ENCODE measurements around the gene GYG2.
A peak's percentile ranks its signal among the peaks of the same experiment; 100 is the strongest.

Gene GYG2

GRCh38 chrX:2820136-2820771, 8.5 kb upstream of the GYG2 start:
- H4K8ac ChIP-seq (ENCODE audit: low read depth, low read length) = no peak overlapping the region
- no peak overlapping the region for H2BK120ac ChIP-seq (ENCODE audit: low read depth, low read length)
- no peak overlapping the region for H3K14ac ChIP-seq (ENCODE audit: low read length)
- no peaks in the 10 kb centered on the region for H3K4me1 ChIP-seq (ENCODE audit: control insufficient read depth in 2 of 2, insufficient read depth in 1 of 2, low read depth in 1 of 2, low read length in 2 of 2)
- no peak for DNase-seq (ENCODE audit: low spot score)
- H3K9ac ChIP-seq (ENCODE audit: low read depth, low read length, poor library complexity) = no peak overlapping the region
- H2AFZ ChIP-seq (ENCODE audit: low read length) = peak overlapping the region; percentile 69
- WGBS, 2 donors (ENCODE audit: extremely low coverage in 2 of 2, insufficient read length in 2 of 2, insufficient replicate concordance in 1 of 2) = no CpG with 5 or more reads among the region's 8 CpGs
- H3K27ac ChIP-seq (replicated peaks; ENCODE audit: low read length) = no peak overlapping the region
- no peak overlapping the region for H3K4ac ChIP-seq (ENCODE audit: low read length)
- H3K27me3 ChIP-seq (ENCODE audit: control insufficient read depth in 3 of 3, insufficient read depth in 3 of 3, low read depth in 1 of 3, low read length in 3 of 3) = no peaks in the 10 kb centered on the region
- no peak overlapping the region for H2BK15ac ChIP-seq (ENCODE audit: low read length)
- H3K23ac ChIP-seq (ENCODE audit: low read depth, low read length, poor library complexity) = no peak overlapping the region
- no peak overlapping the region for H4K91ac ChIP-seq (ENCODE audit: low read depth, low read length, poor library complexity)
- H3K9me3 ChIP-seq (replicated peaks in 1 of 2; ENCODE audit: control insufficient read depth in 2 of 2, insufficient read depth in 1 of 2, low read depth in 1 of 2, low read length in 2 of 2) = no peaks in the 10 kb centered on the region
- H2AK5ac ChIP-seq (ENCODE audit: low read depth, low read length) = no peak overlapping the region
- no peak overlapping the region for H3K18ac ChIP-seq (ENCODE audit: low read length)
- no peaks in the 10 kb centered on the region for H3K36me3 ChIP-seq (replicated peaks in 1 of 2; ENCODE audit: control insufficient read depth in 2 of 2, insufficient read depth in 2 of 2, low read length in 2 of 2)
- no peak overlapping the region for H3K4me2 ChIP-seq (ENCODE audit: insufficient read depth, low read length, poor library complexity, severe bottlenecking)
- H3K79me1 ChIP-seq (ENCODE audit: low read depth, low read length) = no peaks in the 10 kb centered on the region
- no peak overlapping the region for H2BK5ac ChIP-seq (ENCODE audit: low read length)
- H3K4me3 ChIP-seq (ENCODE audit: low read length in 2 of 2) = no peak overlapping the region
- H2BK12ac ChIP-seq (ENCODE audit: low read length) = no peak overlapping the region

- Histone ChIP-seq H3K4me3 (ENCODE audit: low read length in 2 of 2) (no peak overlapping the region), H4K8ac (ENCODE audit: low read depth, low read length) (no peak overlapping the region), H2BK12ac (ENCODE audit: low read length) (no peak overlapping the region), H3K23ac (ENCODE audit: low read depth, low read length, poor library complexity) (no peak overlapping the region), H2BK120ac (ENCODE audit: low read depth, low read length) (no peak overlapping the region), H3K18ac (ENCODE audit: low read length) (no peak overlapping the region), H3K9me3 (replicated peaks in 1 of 2; ENCODE audit: control insufficient read depth in 2 of 2, insufficient read depth in 1 of 2, low read depth in 1 of 2, low read length in 2 of 2) (no peaks in the 10 kb centered on the region), H3K4ac (ENCODE audit: low read length) (no peak overlapping the region), H3K14ac (ENCODE audit: low read length) (no peak overlapping the region), H4K91ac (ENCODE audit: low read depth, low read length, poor library complexity) (no peak overlapping the region), H3K9ac (ENCODE audit: low read depth, low read length, poor library complexity) (no peak overlapping the region), H2BK5ac (ENCODE audit: low read length) (no peak overlapping the region), H3K79me1 (ENCODE audit: low read depth, low read length) (no peaks in the 10 kb centered on the region), H3K4me1 (ENCODE audit: control insufficient read depth in 2 of 2, insufficient read depth in 1 of 2, low read depth in 1 of 2, low read length in 2 of 2) (peaks cover 3 to 4% of the 10 kb centered on the region in 2 donors), H3K27ac (replicated peaks; ENCODE audit: low read length) (no peak overlapping the region), H2AFZ (ENCODE audit: low read length) (no peak overlapping the region), H3K27me3 (ENCODE audit: control insufficient read depth in 3 of 3, insufficient read depth in 3 of 3, low read depth in 1 of 3, low read length in 3 of 3) (no peaks in the 10 kb centered on the region), H2AK5ac (ENCODE audit: low read depth, low read length) (no peak overlapping the region), H3K36me3 (replicated peaks in 1 of 2; ENCODE audit: control insufficient read depth in 2 of 2, insufficient read depth in 2 of 2, low read length in 2 of 2) (no peaks in the 10 kb centered on the region), H3K4me2 (ENCODE audit: insufficient read depth, low read length, poor library complexity, severe bottlenecking) (no peak overlapping the region), H2BK15ac (ENCODE audit: low read length) (no peak overlapping the region)
- no peak for DNase-seq (ENCODE audit: low spot score)
- no CpG with 5 or more reads among the region's 13 CpGs for WGBS, 2 donors (ENCODE audit: extremely low coverage in 2 of 2, insufficient read length in 2 of 2, insufficient replicate concordance in 1 of 2)
Measured at GRCh38 chrX:2823795-2824386, 4.8 kb upstream of the GYG2 start.

- Histone ChIP-seq H3K36me3 (replicated peaks in 1 of 2; ENCODE audit: control insufficient read depth in 2 of 2, insufficient read depth in 2 of 2, low read length in 2 of 2) (no peaks in the 10 kb centered on the region), H3K27ac (replicated peaks; ENCODE audit: low read length) (no peak overlapping the region), H3K79me1 (ENCODE audit: low read depth, low read length) (no peaks in the 10 kb centered on the region), H2AK5ac (ENCODE audit: low read depth, low read length) (no peak overlapping the region), H3K4ac (ENCODE audit: low read length) (no peak overlapping the region), H3K9me3 (replicated peaks in 1 of 2; ENCODE audit: control insufficient read depth in 2 of 2, insufficient read depth in 1 of 2, low read depth in 1 of 2, low read length in 2 of 2) (no peaks in the 10 kb centered on the region), H2BK15ac (ENCODE audit: low read length) (no peak overlapping the region), H2BK12ac (ENCODE audit: low read length) (no peak overlapping the region), H4K91ac (ENCODE audit: low read depth, low read length, poor library complexity) (no peak overlapping the region), H3K9ac (ENCODE audit: low read depth, low read length, poor library complexity) (no peak overlapping the region), H3K18ac (ENCODE audit: low read length) (no peak overlapping the region), H3K23ac (ENCODE audit: low read depth, low read length, poor library complexity) (no peak overlapping the region), H2AFZ (ENCODE audit: low read length) (no peak overlapping the region), H3K4me2 (ENCODE audit: insufficient read depth, low read length, poor library complexity, severe bottlenecking) (no peak overlapping the region), H2BK120ac (ENCODE audit: low read depth, low read length) (no peak overlapping the region), H3K27me3 (ENCODE audit: control insufficient read depth in 3 of 3, insufficient read depth in 3 of 3, low read depth in 1 of 3, low read length in 3 of 3) (no peaks in the 10 kb centered on the region), H3K4me1 (ENCODE audit: control insufficient read depth in 2 of 2, insufficient read depth in 1 of 2, low read depth in 1 of 2, low read length in 2 of 2) (peaks cover 4 to 6% of the 10 kb centered on the region in 2 donors), H2BK5ac (ENCODE audit: low read length) (no peak overlapping the region), H4K8ac (ENCODE audit: low read depth, low read length) (no peak overlapping the region), H3K14ac (ENCODE audit: low read length) (no peak overlapping the region), H3K4me3 (ENCODE audit: low read length in 2 of 2) (no peak overlapping the region)
- no peak for DNase-seq (ENCODE audit: low spot score)
Measured at GRCh38 chrX:2824886-2825285, 3.8 kb upstream of the GYG2 start.

- peak; percentile 52 for DNase-seq (ENCODE audit: low spot score)
- Histone ChIP-seq H2AFZ (ENCODE audit: low read length) (peak overlapping the region; percentile 92), H2BK5ac (ENCODE audit: low read length) (no peak overlapping the region), H3K9me3 (replicated peaks in 1 of 2; ENCODE audit: control insufficient read depth in 2 of 2, insufficient read depth in 1 of 2, low read depth in 1 of 2, low read length in 2 of 2) (peaks cover 0 to 16% of the 10 kb centered on the region in 2 donors), H3K18ac (ENCODE audit: low read length) (peak overlapping the region; percentile 92), H3K4ac (ENCODE audit: low read length) (no peak overlapping the region), H3K79me1 (ENCODE audit: low read depth, low read length) (no peaks in the 10 kb centered on the region), H2BK120ac (ENCODE audit: low read depth, low read length) (no peak overlapping the region), H4K91ac (ENCODE audit: low read depth, low read length, poor library complexity) (no peak overlapping the region), H2AK5ac (ENCODE audit: low read depth, low read length) (no peak overlapping the region), H2BK12ac (ENCODE audit: low read length) (no peak overlapping the region), H3K4me2 (ENCODE audit: insufficient read depth, low read length, poor library complexity, severe bottlenecking) (peak overlapping the region; percentile 73), H3K27me3 (ENCODE audit: control insufficient read depth in 3 of 3, insufficient read depth in 3 of 3, low read depth in 1 of 3, low read length in 3 of 3) (no peaks in the 10 kb centered on the region), H3K4me3 (ENCODE audit: low read length in 2 of 2) (peak overlapping the region; percentile 64 to 84), H3K4me1 (ENCODE audit: control insufficient read depth in 2 of 2, insufficient read depth in 1 of 2, low read depth in 1 of 2, low read length in 2 of 2) (peaks cover 5 to 15% of the 10 kb centered on the region in 2 donors), H3K36me3 (replicated peaks in 1 of 2; ENCODE audit: control insufficient read depth in 2 of 2, insufficient read depth in 2 of 2, low read length in 2 of 2) (peaks cover 0 to 32% of the 10 kb centered on the region in 2 donors), H2BK15ac (ENCODE audit: low read length) (no peak overlapping the region), H3K9ac (ENCODE audit: low read depth, low read length, poor library complexity) (peak overlapping the region; percentile 88), H3K27ac (replicated peaks; ENCODE audit: low read length) (no peak overlapping the region), H3K14ac (ENCODE audit: low read length) (no peak overlapping the region), H4K8ac (ENCODE audit: low read depth, low read length) (no peak overlapping the region), H3K23ac (ENCODE audit: low read depth, low read length, poor library complexity) (no peak overlapping the region)
- WGBS, 2 donors (ENCODE audit: extremely low coverage in 2 of 2, insufficient read length in 2 of 2, insufficient replicate concordance in 1 of 2) = no CpG with 5 or more reads among the region's 44 CpGs
Measured at GRCh38 chrX:2828959-2829411, 255 bp downstream of the GYG2 start.

All from neuronal stem cell (in vitro differentiated cells).